Measurements from ENCODE around the gene ZNF586.

DNA sequence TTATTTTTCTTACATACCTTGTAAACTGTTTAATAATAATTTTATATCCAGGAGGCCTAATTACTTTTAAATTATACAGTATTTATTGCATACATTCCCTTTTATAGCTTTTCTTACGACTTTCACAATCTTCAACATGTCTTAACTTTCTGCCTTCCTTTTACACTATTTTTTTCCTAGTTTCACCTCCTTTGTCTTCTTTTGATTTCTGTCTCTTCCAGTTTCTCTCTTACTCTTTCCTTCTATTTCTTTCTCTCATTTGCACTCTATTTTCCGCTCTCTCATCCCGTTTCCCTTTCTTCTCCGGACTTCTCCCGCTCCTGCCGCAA is 33.8 kb downstream of the ZNF586 start:
- TF ChIP-seq, protein P1, sequence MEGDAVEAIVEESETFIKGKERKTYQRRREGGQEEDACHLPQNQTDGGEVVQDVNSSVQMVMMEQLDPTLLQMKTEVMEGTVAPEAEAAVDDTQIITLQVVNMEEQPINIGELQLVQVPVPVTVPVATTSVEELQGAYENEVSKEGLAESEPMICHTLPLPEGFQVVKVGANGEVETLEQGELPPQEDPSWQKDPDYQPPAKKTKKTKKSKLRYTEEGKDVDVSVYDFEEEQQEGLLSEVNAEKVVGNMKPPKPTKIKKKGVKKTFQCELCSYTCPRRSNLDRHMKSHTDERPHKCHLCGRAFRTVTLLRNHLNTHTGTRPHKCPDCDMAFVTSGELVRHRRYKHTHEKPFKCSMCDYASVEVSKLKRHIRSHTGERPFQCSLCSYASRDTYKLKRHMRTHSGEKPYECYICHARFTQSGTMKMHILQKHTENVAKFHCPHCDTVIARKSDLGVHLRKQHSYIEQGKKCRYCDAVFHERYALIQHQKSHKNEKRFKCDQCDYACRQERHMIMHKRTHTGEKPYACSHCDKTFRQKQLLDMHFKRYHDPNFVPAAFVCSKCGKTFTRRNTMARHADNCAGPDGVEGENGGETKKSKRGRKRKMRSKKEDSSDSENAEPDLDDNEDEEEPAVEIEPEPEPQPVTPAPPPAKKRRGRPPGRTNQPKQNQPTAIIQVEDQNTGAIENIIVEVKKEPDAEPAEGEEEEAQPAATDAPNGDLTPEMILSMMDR (IDR thresholded peaks at IDR 0.05) = no peak
- TF ChIP-seq POLR2A (IDR thresholded peaks at IDR 0.05) (no peak), POLR2AphosphoS5 (IDR thresholded peaks at IDR 0.05) (no peak), EP300 (IDR thresholded peaks at IDR 0.05) (no peak)
